ACHN (cell line): ENCODE data around the gene TOR2A.

Source experiments
- DNase-seq: peaks from one replicate; pipeline ENCODE4 v3.0.0-alpha.2; 2015
- in situ Hi-C: cut with HindIII; loops from 2 replicates; pipeline ENCODE4 v1.10.0; 2017; ENCODE audit warnings: low sequenced_read_pairs, low pct_ligation_motif_present, low pct_unique_long_range_greater_than_20kb

TOR2A gene

DNA sequence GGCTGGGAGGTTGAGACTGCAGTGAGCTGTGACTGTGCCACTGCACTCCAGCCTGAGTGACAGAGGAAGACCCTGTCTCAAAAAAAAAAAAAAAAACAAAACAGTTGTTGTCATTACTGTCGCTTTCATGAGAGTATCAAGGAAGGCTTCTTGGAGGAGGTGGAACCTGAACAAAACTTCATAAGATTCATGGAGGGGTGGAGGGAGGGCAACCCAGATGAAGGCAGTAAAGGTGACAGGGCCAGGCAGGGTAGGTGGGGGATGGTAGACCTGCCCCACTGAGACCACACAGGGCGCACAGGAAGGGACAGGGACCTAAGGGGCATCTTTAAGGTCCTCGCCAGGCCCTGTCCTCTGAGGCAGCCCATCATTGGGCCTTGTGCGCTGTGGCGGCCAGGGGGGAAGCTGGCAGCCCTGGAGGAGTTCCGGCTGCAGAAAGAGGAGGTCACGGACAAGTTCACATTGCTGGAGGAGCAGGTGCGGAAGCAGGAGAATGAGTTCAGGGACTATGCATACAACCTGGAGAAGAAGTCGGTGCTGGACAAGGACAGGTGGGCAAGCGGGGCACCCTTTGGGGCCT lies 24.8 kb downstream of the TOR2A start:
- in situ Hi-C loops = no loop called here
- DNase-seq = no peak

DNA sequence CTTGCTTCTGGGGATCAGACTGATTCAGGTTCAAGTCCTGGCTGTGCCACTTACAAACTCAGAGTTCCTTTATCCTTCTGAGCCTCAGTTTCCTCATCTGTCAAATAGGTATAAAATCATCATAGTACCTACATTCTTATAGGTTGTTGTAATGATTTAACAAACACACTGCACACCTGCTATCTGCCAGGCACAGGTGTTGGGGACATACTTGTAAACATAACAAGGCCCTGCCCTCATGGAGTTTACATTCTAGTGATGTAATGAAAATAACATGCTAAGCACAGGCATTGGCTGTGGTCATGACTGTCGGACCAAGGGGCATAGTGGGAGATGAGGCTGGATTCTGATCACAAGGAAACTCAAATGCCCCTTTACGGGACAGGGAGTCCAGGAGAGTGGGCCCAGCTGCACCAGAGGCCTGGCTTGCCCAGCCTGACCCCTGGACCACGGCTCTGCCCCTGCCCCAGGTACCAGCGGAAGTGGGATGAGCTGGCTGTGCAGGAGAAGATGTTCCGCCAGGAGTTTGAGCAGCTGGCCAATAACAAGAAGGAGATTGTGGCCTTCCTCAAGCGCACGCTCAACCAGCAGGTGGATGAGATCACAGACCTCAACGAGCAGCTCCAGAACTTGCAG lies 26.0 kb downstream of the TOR2A start:
- DNase-seq = no peak
- in situ Hi-C loops = no loop called here

DNA sequence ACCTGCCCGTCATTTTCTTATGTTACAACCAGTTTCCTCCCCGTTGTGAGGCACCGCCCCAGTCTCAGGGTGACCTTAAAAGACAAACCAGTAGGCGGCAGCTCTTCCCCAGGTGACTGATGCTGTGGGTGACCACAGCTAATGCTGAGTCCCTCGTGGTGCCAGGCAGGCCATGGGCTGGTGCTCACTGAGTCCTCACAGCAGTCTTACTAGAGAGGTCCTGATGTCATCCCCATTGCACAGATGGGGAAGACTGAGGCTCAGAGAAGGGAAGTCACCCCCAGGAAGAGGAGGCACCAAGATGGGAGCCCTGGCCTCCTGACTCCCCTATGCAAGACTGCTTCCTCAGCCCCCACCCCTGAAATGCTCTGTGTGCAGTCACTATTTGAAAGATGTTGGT lies 27.3 kb downstream of the TOR2A start:
- in situ Hi-C loops = no loop called here
- no peak for DNase-seq

DNA sequence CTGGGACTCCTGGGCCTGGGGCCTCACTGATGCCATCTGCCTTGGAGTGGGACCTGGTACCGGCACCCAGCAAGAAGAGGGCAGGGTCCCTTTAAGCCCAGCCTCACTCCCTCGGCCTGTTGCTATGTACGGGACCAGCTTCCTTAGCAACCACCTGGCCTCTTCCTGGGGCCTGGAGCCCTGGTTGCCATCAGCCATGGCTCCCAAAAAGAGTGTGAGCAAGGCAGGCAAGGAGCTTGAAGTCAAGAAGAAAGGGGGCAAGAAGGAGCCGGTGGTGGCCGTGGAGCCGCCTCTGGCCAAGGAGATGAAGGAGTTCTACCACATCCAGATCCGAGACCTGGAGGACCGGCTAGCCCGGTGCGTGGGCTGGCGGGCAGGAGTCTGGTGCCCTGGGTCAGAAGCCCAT lies 28.3 kb downstream of the TOR2A start, which contains the start of gene CFAP157:
Gene CFAP157 (plus strand): TSS at position 153 of the 406 bp plus-strand sequence. CDS start 44 bp downstream, at position 197.
- no peak for DNase-seq
- in situ Hi-C loops = no loop called here

DNA sequence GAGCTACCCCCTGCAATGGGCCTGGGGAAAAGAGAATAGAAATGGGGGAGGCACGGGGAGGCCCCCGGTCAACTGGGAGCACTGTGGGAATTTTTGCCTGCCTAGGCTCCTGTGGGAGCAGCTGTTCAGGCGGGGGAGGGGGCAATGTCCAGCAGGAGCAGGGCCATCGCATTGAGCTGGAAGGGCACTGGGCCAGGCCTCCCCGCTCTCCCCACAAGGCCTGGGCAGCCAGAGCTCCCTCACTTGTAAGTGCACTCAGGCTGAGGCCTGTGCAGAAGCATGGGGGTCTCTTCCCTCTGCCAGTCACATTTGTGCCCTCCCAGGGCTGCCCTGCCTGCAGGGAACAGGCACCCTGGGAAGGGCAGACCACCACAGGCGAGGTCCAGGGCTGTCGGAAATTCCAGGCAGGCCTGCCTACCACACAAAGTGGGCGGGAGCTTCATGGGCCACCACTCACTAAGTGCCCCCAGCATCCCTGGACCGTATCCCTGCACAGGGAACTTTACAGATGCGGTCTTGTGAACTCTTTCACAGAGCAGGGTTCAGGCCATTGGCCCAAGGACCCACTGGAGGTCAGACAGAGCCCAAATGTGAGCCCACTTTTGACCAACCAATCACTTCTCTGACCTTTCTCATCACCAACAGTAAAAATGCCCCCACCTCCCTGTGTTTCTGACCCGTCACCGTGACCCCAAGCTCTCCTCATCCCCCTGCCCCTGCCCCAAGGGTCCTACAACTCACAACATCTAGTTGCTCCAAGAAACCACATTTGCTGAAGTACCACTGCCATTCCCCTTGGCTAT lies 29.3 kb downstream of the TOR2A start:
- in situ Hi-C loops = no loop called here

DNA sequence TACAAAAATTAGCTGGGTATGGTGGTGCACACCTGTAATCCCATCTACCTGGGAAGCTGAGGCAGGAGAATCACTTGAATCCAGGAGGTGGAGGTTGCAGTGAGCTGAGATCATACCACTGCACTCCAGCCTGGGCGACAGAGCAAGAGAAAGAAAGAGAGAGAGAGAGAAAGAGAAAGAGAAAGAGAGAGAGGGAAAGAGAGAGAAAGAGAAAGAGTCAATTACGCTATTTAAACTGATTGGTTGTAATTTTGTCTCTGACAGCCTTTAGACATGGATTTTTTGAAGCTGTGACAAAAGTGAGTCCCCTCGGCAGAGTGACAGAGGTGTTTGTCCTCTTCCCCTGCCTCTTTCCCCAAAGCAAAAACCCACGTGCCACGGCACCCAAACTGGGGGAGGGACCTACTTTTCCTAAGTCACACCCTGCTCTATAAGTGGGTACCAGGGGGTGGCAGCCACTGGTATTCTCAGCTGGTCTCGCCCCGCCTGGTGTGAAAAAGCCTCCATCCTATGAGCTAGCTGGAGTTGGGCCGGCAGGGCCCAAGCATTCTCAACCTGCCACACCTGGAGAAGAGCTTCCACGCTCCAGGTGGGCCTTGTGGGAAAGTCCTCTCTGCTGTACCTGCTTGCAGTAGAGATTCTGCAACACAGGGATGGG lies 31.7 kb downstream of the TOR2A start:
- DNase-seq = no peak
- in situ Hi-C loops = no loop called here

More for the DNA sequence above, 29.3 kb downstream of the TOR2A start:
- DNase-seq = no peak

DNA sequence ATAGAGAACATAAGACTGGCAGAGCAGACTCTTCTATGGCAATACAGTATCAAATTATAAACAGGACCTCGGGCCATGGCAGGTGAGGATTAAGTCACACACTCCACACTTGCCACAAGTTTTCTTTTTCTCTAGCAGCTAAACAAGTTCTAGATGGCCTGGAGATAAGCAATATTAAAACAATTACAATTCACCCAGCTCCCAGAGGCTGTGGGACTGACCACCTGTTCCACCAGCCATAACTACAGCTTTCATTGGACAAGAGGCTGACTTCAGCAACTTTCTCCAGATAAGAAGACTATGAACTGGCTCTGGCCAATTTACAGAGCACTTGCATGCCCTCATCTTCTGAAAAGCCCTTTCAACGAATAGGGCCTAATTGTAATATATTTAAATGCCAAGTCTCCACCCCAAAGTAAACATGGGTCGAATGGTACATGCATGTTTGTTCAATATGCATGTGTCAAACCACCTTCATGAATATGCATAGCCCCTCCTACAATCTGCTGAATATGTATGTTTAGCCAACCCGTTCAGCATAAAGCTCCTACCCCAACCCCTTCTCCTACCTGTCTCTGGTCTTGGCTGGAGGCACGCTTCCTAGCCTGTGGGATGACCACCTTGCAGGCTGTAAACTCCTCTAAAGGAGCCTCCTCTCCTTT lies 34.4 kb downstream of the TOR2A start:
- DNase-seq = no peak
- in situ Hi-C loops = no loop called here

DNA sequence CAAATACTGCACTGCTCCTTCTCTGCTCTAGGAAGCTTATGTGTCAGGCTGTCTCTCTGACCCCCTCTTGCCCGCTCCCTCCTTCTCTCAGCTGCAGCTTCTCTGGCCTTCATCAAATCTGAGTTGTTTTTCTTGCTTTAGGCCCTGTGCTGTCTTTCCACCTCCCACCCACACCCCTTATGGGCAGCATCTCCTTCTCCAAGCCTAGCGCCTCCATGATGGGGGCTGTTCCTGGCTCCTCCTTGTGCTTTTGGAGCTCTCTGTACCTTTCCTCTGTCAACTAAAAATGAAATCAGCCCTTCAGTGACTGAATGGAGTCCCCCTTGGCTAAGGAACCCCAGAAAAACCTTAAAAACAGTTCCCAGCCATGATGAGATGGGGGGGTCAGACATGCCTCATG lies 35.0 kb downstream of the TOR2A start:
- in situ Hi-C loops = no loop called here
- no peak for DNase-seq

DNA sequence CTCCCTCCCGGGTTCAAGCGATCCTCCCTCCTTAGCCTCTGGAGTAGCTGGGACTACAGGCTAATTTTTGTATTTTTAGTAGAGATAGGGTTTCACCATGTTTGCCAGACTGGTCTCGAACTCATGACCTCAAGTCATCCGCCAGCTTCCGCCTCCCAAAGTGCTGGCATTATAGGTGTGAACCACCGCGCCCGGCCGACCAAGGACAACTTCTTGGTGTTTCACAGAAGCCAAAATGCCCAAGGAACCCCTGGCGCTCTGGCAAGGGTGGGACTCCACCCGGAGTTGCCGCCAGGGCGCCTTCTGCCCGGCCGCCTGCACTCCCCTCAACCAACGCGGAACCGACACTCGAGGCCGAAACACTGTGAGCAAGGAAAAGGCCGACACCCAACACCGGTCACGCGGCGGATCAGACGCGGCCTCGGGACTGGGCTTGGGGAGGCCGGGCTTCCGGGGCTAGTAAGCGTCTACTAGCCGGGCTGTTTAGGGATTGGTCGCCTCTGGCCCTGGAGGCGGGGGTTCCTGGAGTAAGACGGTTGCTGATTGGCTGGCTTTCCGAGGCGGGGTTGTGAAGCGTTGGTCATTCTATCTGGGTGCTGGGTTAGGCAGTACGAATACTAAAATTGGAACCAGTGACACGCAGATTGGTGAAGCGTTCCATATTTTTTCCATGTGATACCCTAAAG lies 36.0 kb downstream of the TOR2A start:
- DNase-seq = peak; percentile 50
- in situ Hi-C loops = no loop called here

DNA sequence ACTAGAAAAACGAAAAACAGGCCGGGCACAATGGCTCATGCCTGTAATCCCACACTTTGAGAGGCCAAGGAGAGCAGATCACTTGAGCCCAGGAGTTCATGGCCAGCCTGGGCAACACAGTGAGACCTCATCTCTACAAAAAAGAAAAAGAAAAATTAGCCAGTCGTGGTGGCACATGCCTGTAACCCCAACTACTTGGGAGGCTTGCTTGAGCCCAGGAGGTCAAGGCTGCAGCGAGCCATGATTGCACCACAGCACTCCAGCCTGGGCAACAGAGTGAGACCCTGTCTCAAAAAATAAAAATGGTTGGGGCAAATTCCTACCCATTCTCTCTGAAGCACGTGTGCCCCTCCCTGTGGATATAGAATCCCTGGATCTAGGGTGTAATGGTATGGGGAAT lies 36.7 kb downstream of the TOR2A start:
- DNase-seq = no peak
- in situ Hi-C loops = no loop called here

DNA sequence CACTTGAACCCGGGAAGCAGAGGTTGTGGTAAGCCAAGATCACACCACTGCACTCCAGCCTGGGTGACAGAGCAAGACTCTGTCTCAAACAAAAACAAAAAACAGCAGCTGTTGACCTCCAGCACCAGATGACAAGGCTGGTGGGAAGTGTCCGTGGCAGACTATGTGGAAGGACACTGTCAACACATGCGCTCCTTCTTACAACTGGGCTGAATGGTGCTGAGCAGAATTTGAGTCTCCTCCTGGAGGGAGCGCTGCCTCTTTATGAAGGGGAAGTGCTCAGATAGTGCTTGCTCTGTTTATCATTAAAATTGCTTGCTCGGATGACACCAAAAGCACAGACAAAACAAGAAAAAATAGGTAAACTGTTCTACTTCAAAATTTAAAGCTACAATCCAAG lies 37.5 kb downstream of the TOR2A start:
- DNase-seq = no peak
- in situ Hi-C loops = no loop called here

DNA sequence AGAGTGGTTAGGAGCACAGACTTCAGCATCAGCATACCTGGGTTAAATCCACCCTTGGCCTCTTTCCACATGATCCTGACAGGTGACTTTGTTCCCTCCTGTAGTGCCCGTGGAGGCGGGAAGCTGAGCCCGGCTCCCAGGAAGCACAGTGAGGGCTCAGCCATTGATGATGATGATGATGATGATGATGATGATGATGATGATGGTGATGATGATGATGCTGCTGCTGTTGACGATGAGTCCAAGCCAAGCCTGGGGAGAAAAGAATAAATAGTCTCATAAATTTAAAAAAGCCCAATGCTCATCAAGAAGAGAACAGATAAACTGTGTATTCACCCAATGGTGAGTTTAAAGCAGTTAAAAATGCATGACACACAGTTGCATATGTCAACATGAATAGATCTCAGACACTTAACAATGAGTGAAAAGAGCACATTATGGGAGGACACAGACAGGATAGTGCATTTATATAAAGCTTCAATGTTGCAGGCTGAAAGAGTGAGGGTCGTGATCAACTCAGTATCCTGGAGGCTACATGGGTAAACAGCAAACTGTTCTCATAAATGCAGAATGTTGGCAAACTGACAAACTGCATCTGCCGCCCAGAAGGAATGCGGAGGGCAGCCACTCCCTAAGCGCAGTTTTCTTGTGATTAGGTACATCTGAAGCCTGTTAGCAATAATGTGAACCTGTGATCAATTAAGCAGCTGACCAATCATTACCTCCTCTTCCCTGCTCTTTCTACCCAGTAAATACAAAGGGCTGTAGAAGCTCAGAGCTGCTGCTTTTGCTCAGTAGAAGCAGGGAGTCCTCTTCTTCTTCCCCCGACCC lies 40.0 kb downstream of the TOR2A start:
- in situ Hi-C loops = no loop called here
- DNase-seq = no peak

DNA sequence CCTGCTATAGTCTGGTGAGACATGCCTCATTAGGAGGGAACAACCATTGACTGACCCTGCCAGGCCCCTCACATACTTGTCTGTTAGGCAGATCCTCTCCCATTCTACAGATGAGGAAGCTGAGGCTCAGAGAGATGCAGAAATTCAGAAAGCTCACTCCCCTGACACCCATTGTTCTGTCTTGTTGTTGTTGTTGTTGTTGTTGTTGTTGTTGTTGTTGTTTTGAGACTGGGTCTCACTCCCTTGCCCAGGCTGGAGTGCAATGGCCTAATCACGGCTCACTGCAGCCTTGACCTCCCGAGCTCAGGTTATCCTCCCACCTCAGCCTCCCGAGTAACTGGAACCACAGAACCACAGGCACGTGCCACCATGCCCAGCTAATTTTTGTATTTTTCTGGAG lies 41.4 kb downstream of the TOR2A start:
- no peak for DNase-seq
- in situ Hi-C loops = no loop called here

DNA sequence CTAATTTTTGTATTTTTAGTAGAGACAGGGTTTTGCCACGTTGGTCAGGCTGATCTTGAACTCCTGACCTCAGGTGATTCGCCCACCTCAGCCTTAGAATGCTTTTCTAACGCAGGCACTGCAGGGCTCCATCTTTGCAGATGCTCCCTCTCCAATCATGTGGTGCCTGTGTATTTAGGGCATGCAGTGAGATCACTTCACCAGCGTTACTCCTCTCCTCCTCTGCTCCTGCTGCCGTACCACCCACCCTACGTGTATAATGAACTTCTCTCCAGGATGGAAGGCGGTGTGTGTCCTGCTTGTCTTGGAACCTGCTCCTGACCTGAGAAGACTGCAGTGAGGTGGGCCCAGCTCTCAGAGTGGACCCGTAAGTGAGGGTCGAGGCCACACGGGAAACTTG lies 42.0 kb downstream of the TOR2A start:
- in situ Hi-C loops = no loop called here
- DNase-seq = no peak

DNA sequence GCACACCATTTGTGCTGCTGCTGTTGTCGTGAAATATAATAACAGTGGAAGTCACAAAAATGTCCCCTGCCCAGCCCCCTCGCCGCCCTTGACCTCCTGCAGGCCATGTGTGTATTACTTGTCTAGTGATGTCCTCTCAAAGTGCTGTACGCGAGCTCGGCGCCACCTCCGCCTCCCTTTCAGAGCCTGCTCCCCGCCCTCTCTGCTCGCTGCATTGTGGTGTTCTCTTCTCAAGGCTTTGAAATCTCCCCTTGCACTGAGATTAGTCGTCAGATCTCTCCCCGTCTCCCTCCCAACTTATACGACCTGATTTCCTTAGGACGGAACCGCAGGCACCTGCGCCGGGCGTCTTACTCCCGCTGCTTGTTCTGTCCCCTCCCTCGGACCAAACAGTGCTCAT lies 43.0 kb downstream of the TOR2A start:
- DNase-seq = no peak
- in situ Hi-C loops = no loop called here

DNA sequence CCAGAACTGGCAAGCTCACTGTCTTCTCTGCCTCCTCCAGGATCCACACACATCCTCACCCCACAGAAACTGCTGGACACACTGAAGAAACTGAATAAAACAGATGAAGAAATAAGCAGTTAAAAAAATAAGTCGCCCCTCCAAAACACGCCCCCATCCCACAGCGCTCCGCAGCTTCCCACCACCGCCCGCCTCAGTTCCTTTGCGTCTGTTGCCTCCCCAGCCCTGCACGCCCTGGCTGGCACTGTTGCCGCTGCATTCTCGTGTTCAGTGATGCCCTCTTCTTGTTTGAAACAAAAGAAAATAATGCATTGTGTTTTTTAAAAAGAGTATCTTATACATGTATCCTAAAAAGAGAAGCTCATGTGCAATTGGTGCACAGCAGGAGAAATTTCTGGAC lies 44.4 kb downstream of the TOR2A start:
- no peak for DNase-seq
- in situ Hi-C loops = no loop called here

DNA sequence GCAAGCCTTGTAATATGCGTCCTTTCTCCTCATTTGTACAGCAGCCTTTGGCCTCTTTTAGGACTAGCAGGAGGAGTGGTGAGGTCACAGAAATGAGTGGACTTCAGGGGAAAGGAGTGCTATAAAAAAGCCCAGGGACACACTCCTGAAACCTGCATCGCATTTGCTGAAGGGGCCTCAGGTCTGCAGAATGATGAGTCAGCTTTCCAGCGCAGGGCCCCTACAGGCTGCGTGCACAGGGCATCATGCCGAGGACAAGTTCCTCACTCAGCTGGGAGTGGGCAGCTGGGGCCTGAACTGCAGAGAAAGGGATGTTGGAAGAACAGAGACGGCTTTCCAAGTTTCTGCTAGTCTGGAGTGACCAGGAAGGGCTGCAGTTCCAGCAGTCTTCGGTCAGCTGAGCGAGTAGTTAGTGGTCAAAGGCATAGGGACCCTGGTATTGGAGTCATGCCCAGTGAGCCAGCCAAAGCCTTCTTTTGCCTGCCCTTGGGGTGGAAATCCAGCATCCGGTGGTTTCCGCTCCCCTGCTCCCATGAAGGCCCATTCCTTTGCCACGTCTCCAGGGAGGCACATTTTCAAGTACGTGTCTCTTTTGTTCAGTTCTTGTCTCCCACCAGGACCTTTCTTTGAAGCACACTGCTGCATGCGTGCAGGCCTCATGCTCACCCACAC lies 45.6 kb downstream of the TOR2A start:
- DNase-seq = no peak
- in situ Hi-C loops = no loop called here
